A549 (cell line): ENCODE data around the gene GPSM1. TPM values are rescaled to one million over a fixed set of nuclear protein-coding genes. Genes with fewer than 3 reads are reported as not detected.

ENCODE experiments used
- ATAC-seq, 2 experiments: fragments of 200-7000 bp in 1 of 2; fragments of >200 bp in 1 of 2; cut with Nextera tagmentation in 1 of 2; cut with Tn5 transposase in 1 of 2; 3 replicates each; pipeline versions ENCODE4 v1.8.0 to v1.9.1; 2018 to 2020; ENCODE audit warnings: mild to moderate bottlenecking in 1 of 2, moderate library complexity in 1 of 2
- CTCF ChIA-PET: fragments of 300-600 bp; sonication (Branson Sonifier 250); formaldehyde crosslinking; extraction: SDS; loops from one replicate; lab custom pipeline; 2021; ENCODE audit warnings: antibody characterized with exemption, inconsistent platforms; lab: Yijun Ruan, JAX
- POLR2A ChIA-PET: fragments of 350-600 bp; formaldehyde crosslinking; extraction: SDS; loops from one replicate; lab custom pipeline; 2021; ENCODE audit warnings: antibody characterized with exemption, inconsistent platforms; lab: Yijun Ruan, JAX
- DNase-seq, 2 experiments: peaks; one replicate each; pipeline versions ENCODE4 v3.0.0 to v3.0.0-alpha.2; 2011 to 2016; ENCODE audit warnings: low read depth in 1 of 2, low spot score in 1 of 2
- FAIRE-seq: peaks from 2 replicates; lab custom pipeline; 2011; peaks lifted over from hg19 to GRCh38; lab: Jason Lieb, UNC
- H3K27ac ChIP-seq, 2 experiments: fragments of >200 bp; sonication (Bioruptor Twin); formaldehyde crosslinking; 3 replicates each; pipeline ENCODE4 v1.5.1; 2016 to 2017
- H3K4me1 ChIP-seq: fragments of >200 bp; sonication (Bioruptor Twin); formaldehyde crosslinking; 3 replicates; pipeline ENCODE4 v1.6.1; 2016
- H3K4me2 ChIP-seq: fragments of >200 bp; sonication (Bioruptor Twin); formaldehyde crosslinking; 3 replicates; pipeline ENCODE4 v1.6.1; 2016
- H3K4me3 ChIP-seq: fragments of >200 bp; sonication (Bioruptor Twin); formaldehyde crosslinking; 3 replicates; pipeline ENCODE4 v1.5.1; 2016
- H3K9me3 ChIP-seq: fragments of >200 bp; sonication (Bioruptor Twin); formaldehyde crosslinking; 3 replicates; pipeline ENCODE4 v1.6.1; 2016
- BCL3 ChIP-seq: fragments of >200 bp; sonication (Bioruptor Twin); formaldehyde crosslinking; IDR thresholded peaks from 3 replicates; pipeline ENCODE4 v1.6.1; 2016
- BHLHE40 ChIP-seq: IDR thresholded peaks from 2 replicates; pipeline ENCODE4 v1.6.1; 2012; ENCODE audit warnings: low read depth, low read length, inconsistent platforms
- CHD2 ChIP-seq: fragments of 150-350 bp; IDR thresholded peaks from 2 replicates; pipeline ENCODE4 v1.6.1; 2014; ENCODE audit warnings: low read length; ENCODE audit not compliant: partially characterized antibody
- CHD4 ChIP-seq: fragments of 200-600 bp; sonication (generic); IDR thresholded peaks from 2 replicates; pipeline ENCODE4 v1.6.1; 2016; ENCODE audit warnings: antibody characterized with exemption, mild to moderate bottlenecking, borderline replicate concordance
- E2F6 ChIP-seq: IDR thresholded peaks from 2 replicates; pipeline ENCODE4 v1.6.1; 2012; ENCODE audit warnings: low read depth, borderline replicate concordance
- FOSB ChIP-seq: fragments of 250-450 bp; sonication (Bioruptor Pico); IDR thresholded peaks from 2 replicates; pipeline ENCODE4 v1.5.0; 2020; ENCODE audit warnings: mild to moderate bottlenecking, moderate library complexity
- GATA3 ChIP-seq: IDR thresholded peaks from 2 replicates; pipeline ENCODE4 v1.6.1; 2012; ENCODE audit warnings: borderline replicate concordance
- HDAC2 ChIP-seq: fragments of 200-600 bp; sonication (generic); IDR thresholded peaks from 2 replicates; pipeline ENCODE4 v1.6.1; 2016
- HMGXB4 ChIP-seq: fragments of 250-450 bp; sonication (Bioruptor Pico); IDR thresholded peaks from 2 replicates; pipeline ENCODE4 v1.5.0; 2021; ENCODE audit warnings: mild to moderate bottlenecking, moderate library complexity, borderline replicate concordance
- HOXB13 ChIP-seq: fragments of 250-450 bp; sonication (Bioruptor Pico); IDR thresholded peaks from 2 replicates; pipeline ENCODE4 v1.5.0; 2020; ENCODE audit warnings: low read depth, mild to moderate bottlenecking, moderate library complexity
- NFE2L2 ChIP-seq: fragments of 150-350 bp; conservative IDR thresholded peaks from 2 replicates; pipeline ENCODE4 v1.6.1; 2014; ENCODE audit warnings: low read length
- NPAS2 ChIP-seq: fragments of 250-450 bp; sonication (Bioruptor Pico); IDR thresholded peaks from 2 replicates; pipeline ENCODE4 v1.8.0; 2022; ENCODE audit warnings: mild to moderate bottlenecking, moderate library complexity, borderline replicate concordance
- RAD21 ChIP-seq, 2 experiments: fragments of >200 bp in 1 of 2; sonication (Bioruptor Twin) in 1 of 2; formaldehyde crosslinking in 1 of 2; IDR thresholded peaks in 1 of 2; conservative IDR thresholded peaks in 1 of 2; 2 replicates in 1 of 2; 3 replicates in 1 of 2; pipeline ENCODE4 v1.6.1; 2012 to 2018; ENCODE audit warnings: inconsistent platforms in 1 of 2
- SMC3 ChIP-seq: fragments of >200 bp; sonication (Bioruptor Twin); formaldehyde crosslinking; IDR thresholded peaks from 3 replicates; pipeline ENCODE4 v1.6.1; 2018; ENCODE audit warnings: inconsistent platforms
- TFCP2L1 ChIP-seq: fragments of 250-450 bp; sonication (Bioruptor Pico); IDR thresholded peaks from 2 replicates; pipeline ENCODE4 v1.5.0; 2021; ENCODE audit warnings: mild to moderate bottlenecking
- USF2 ChIP-seq: fragments of 450-650 bp; IDR thresholded peaks from 2 replicates; pipeline ENCODE4 v1.6.1; 2014; ENCODE audit warnings: antibody characterized with exemption
- WGBS: methylation state at CpG from one replicate; pipeline ENCODE4 v1.1.6; 2017; ENCODE audit errors: missing lambda C conversion rate; 5-methylcytosine and 5-hydroxymethylcytosine counted together
- polyA plus RNA-seq, 4 experiments: library from polyadenylated mRNA; depleted of rRNA in 3 of 4; stranded (reverse); fragments of >200 nt; fragmentation: RNase III in 1 of 4; extraction: RNeasy Plus Mini Kit Qiagen cat#74134 plus additional on column Dnase treatment in 1 of 4; gene quantifications; 2 replicates in 3 of 4; 3 replicates in 1 of 4; pipeline ENCODE4 v1.2.3, GENCODE V29; 2011 to 2017
- TF ChIP-seq, protein P1 (sequence below): fragments of >200 bp; sonication (Bioruptor Twin); formaldehyde crosslinking; IDR thresholded peaks from 2 replicates; pipeline ENCODE4 v1.6.1; 2016
- TF ChIP-seq, protein P2 (sequence below): fragments of 150-350 bp; IDR thresholded peaks from 2 replicates; pipeline ENCODE4 v1.6.1; 2014; ENCODE audit warnings: low read depth, mild to moderate bottlenecking, low read length
- TF ChIP-seq, protein P3 (sequence below): fragments of >200 bp; sonication (Bioruptor Twin); formaldehyde crosslinking; IDR thresholded peaks from 3 replicates; pipeline ENCODE4 v1.5.1; 2016

The GPSM1 gene
- polyA plus RNA-seq, 2 of the 4 experiments (the other 2 are of a cell fraction), result 2.1 to 8.8 TPM

GRCh38 chr9:136379891-136380290, 52.6 kb downstream of the GPSM1 start (continued):
- TF ChIP-seq HOXB13 (no peak), SMC3 (no peak), NFE2L2 (no peak)
- TF ChIP-seq, protein P1, sequence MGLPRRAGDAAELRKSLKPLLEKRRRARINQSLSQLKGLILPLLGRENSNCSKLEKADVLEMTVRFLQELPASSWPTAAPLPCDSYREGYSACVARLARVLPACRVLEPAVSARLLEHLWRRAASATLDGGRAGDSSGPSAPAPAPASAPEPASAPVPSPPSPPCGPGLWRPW, result no peak

- H3K27ac ChIP-seq, result no peak overlapping the region
- TF ChIP-seq TFCP2L1, result no peak
- TF ChIP-seq, all 56 proteins: peak for 0
- POLR2A ChIA-PET, result no interaction called here
- CTCF ChIA-PET, result interaction anchor here (1.1 to 10.0 kb wide), 4 partner anchors 16 to 154 kb away, joined by 3 to 100 read pairs (median 16); partner anchors contain the start of genes DNLZ and SNAPC4
- H3K4me3 ChIP-seq, result no peak overlapping the region
- no peak for FAIRE-seq
- H3K9me3 ChIP-seq, result no peaks in the 10 kb centered on the region
- no peak for DNase-seq
- H3K4me1 ChIP-seq, result no peaks in the 10 kb centered on the region
- 91% methylated on average over 15 of the region's 17 CpGs for WGBS
- no peak overlapping the region for H3K4me2 ChIP-seq
- ATAC-seq, result no peak
Observed at GRCh38 chr9:136380381-136380780, 53.0 kb downstream of the GPSM1 start.

GRCh38 chr9:136381311-136381710, 54.0 kb downstream of the GPSM1 start:
- Histone ChIP-seq H3K4me3 (no peak overlapping the region), H3K4me1 (no peaks in the 10 kb centered on the region), H3K27ac (no peak overlapping the region), H3K9me3 (no peaks in the 10 kb centered on the region), H3K4me2 (no peak overlapping the region)
- no peak for DNase-seq
- no peak for FAIRE-seq
- POLR2A ChIA-PET, result no interaction called here
- no peak for TF ChIP-seq E2F6
- no peak for TF ChIP-seq BCL3
- no peak for TF ChIP-seq CHD2
- no peak for TF ChIP-seq SMC3
- TF ChIP-seq, protein P2, sequence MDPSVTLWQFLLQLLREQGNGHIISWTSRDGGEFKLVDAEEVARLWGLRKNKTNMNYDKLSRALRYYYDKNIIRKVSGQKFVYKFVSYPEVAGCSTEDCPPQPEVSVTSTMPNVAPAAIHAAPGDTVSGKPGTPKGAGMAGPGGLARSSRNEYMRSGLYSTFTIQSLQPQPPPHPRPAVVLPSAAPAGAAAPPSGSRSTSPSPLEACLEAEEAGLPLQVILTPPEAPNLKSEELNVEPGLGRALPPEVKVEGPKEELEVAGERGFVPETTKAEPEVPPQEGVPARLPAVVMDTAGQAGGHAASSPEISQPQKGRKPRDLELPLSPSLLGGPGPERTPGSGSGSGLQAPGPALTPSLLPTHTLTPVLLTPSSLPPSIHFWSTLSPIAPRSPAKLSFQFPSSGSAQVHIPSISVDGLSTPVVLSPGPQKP, result no peak
- no peak for TF ChIP-seq FOSB (CRISPR knock-in tag)
- no peak for TF ChIP-seq NPAS2 (CRISPR knock-in tag)
- TF ChIP-seq CHD4, result no peak
- no peak for TF ChIP-seq HDAC2
- TF ChIP-seq USF2, result no peak
- TF ChIP-seq, protein P3, sequence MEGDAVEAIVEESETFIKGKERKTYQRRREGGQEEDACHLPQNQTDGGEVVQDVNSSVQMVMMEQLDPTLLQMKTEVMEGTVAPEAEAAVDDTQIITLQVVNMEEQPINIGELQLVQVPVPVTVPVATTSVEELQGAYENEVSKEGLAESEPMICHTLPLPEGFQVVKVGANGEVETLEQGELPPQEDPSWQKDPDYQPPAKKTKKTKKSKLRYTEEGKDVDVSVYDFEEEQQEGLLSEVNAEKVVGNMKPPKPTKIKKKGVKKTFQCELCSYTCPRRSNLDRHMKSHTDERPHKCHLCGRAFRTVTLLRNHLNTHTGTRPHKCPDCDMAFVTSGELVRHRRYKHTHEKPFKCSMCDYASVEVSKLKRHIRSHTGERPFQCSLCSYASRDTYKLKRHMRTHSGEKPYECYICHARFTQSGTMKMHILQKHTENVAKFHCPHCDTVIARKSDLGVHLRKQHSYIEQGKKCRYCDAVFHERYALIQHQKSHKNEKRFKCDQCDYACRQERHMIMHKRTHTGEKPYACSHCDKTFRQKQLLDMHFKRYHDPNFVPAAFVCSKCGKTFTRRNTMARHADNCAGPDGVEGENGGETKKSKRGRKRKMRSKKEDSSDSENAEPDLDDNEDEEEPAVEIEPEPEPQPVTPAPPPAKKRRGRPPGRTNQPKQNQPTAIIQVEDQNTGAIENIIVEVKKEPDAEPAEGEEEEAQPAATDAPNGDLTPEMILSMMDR, result no peak
- TF ChIP-seq HMGXB4 (CRISPR knock-in tag), result no peak
- TF ChIP-seq GATA3, result no peak
- no peak for TF ChIP-seq RAD21 (conservative IDR thresholded peaks at IDR 0.05 in 1 of 2, IDR thresholded peaks at IDR 0.05 in 1 of 2)
- no peak for TF ChIP-seq BHLHE40
- CTCF ChIA-PET, result interaction anchor here (0.9 to 10.0 kb wide), 7 partner anchors 8 to 155 kb away, joined by 3 to 100 read pairs (median 5); partner anchors contain the start of genes DNLZ and SNAPC4
- no peak for ATAC-seq
- 100% methylated on average over 2 of the region's 9 CpGs for WGBS
